SK-N-SH treated with all-trans-retinoic acid at 6 μM for 48 hours (cell line): ENCODE measurements around the gene ATP2B3.

Experiments
- PATZ1 ChIP-seq: fragments of 250-450 bp; sonication (Bioruptor Pico); IDR thresholded peaks from 2 replicates; pipeline ENCODE4 v1.8.0; 2020; ENCODE audit warnings: mild to moderate bottlenecking, moderate library complexity, borderline replicate concordance
- POU6F1 ChIP-seq: fragments of 250-450 bp; sonication (Bioruptor Pico); IDR thresholded peaks from 2 replicates; pipeline ENCODE4 v1.8.0; 2021; ENCODE audit warnings: low read depth, mild to moderate bottlenecking, moderate library complexity, borderline replicate concordance
- TSHZ2 ChIP-seq: fragments of 250-450 bp; sonication (Bioruptor Pico); IDR thresholded peaks from 2 replicates; pipeline ENCODE4 v1.5.0; 2020; ENCODE audit warnings: mild to moderate bottlenecking, moderate library complexity
- ZFP3 ChIP-seq: fragments of 250-450 bp; sonication (Bioruptor Pico); IDR thresholded peaks from 2 replicates; pipeline ENCODE4 v1.5.0; 2020; ENCODE audit warnings: mild to moderate bottlenecking, moderate library complexity

- TF ChIP-seq PATZ1 (CRISPR knock-in tag), result no peak
- TF ChIP-seq POU6F1 (CRISPR knock-in tag), result no peak
- TF ChIP-seq ZFP3, result no peak
- TF ChIP-seq TSHZ2, result no peak
Measured at GRCh38 chrX:153622661-153623309, 105.3 kb downstream of the ATP2B3 start.
